C4-2B (cell line): ENCODE measurements around the gene ADAMTS19.
"Not testable (repeated sequence)": the region's sequence is repeated elsewhere in the genome, so short reads cannot be mapped to it uniquely, and the experiment has no call there.

Source experiments
- H3K27ac ChIP-seq: fragments of 450-650 bp; 2 replicates; pipeline ENCODE4 v1.5.1; 2017
- ZFX ChIP-seq: fragments of 450-650 bp; IDR thresholded peaks from 2 replicates; pipeline ENCODE4 v1.6.1; 2017
- TF ChIP-seq, protein P1 (sequence below): fragments of 450-650 bp; conservative IDR thresholded peaks from 2 replicates; pipeline ENCODE4 v1.5.1; 2017; ENCODE audit warnings: mild to moderate bottlenecking

Gene ADAMTS19, protein sequence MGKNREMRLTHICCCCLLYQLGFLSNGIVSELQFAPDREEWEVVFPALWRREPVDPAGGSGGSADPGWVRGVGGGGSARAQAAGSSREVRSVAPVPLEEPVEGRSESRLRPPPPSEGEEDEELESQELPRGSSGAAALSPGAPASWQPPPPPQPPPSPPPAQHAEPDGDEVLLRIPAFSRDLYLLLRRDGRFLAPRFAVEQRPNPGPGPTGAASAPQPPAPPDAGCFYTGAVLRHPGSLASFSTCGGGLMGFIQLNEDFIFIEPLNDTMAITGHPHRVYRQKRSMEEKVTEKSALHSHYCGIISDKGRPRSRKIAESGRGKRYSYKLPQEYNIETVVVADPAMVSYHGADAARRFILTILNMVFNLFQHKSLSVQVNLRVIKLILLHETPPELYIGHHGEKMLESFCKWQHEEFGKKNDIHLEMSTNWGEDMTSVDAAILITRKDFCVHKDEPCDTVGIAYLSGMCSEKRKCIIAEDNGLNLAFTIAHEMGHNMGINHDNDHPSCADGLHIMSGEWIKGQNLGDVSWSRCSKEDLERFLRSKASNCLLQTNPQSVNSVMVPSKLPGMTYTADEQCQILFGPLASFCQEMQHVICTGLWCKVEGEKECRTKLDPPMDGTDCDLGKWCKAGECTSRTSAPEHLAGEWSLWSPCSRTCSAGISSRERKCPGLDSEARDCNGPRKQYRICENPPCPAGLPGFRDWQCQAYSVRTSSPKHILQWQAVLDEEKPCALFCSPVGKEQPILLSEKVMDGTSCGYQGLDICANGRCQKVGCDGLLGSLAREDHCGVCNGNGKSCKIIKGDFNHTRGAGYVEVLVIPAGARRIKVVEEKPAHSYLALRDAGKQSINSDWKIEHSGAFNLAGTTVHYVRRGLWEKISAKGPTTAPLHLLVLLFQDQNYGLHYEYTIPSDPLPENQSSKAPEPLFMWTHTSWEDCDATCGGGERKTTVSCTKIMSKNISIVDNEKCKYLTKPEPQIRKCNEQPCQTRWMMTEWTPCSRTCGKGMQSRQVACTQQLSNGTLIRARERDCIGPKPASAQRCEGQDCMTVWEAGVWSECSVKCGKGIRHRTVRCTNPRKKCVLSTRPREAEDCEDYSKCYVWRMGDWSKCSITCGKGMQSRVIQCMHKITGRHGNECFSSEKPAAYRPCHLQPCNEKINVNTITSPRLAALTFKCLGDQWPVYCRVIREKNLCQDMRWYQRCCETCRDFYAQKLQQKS

GRCh38 chr5:129459777-129460671, at the start of gene ADAMTS19:
Gene ADAMTS19 (plus strand): TSS chr5:129460298. CDS start chr5:129460392, 94 bp downstream.
- H3K27ac ChIP-seq = no peak within 1 kb of the TSS
- TF ChIP-seq ZFX = no peak
- TF ChIP-seq, protein P1, sequence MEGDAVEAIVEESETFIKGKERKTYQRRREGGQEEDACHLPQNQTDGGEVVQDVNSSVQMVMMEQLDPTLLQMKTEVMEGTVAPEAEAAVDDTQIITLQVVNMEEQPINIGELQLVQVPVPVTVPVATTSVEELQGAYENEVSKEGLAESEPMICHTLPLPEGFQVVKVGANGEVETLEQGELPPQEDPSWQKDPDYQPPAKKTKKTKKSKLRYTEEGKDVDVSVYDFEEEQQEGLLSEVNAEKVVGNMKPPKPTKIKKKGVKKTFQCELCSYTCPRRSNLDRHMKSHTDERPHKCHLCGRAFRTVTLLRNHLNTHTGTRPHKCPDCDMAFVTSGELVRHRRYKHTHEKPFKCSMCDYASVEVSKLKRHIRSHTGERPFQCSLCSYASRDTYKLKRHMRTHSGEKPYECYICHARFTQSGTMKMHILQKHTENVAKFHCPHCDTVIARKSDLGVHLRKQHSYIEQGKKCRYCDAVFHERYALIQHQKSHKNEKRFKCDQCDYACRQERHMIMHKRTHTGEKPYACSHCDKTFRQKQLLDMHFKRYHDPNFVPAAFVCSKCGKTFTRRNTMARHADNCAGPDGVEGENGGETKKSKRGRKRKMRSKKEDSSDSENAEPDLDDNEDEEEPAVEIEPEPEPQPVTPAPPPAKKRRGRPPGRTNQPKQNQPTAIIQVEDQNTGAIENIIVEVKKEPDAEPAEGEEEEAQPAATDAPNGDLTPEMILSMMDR = no peak

DNA sequence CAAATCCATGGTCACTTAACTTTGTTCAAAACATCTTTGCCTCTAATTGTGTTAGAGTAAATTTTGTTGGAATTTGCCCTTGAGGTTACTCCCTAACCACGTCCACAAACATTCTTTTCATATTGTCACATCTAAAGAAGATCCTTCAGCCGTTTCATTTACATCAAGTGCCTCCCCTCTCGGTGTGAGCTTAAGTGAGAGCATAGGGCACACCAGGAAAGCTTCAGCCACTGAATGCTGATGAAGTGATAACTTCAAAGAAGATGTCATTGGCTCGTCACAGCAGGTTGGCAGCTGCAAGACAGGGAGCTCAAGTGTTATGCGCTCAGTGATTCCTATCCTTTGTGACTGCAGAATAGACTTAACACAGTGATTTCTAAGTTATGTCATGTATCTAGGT, 49.6 kb upstream of the ADAMTS19 start:
- H3K27ac ChIP-seq = no peak overlapping the region

GRCh38 chr5:129412721-129413120, 47.4 kb upstream of the ADAMTS19 start:
- TF ChIP-seq ZFX = no peak
- TF ChIP-seq, protein P1 = no peak
- H3K27ac ChIP-seq = no peak overlapping the region

More for the DNA sequence above, 49.6 kb upstream of the ADAMTS19 start:
- no peak for TF ChIP-seq ZFX
- TF ChIP-seq, protein P1 = no peak

DNA sequence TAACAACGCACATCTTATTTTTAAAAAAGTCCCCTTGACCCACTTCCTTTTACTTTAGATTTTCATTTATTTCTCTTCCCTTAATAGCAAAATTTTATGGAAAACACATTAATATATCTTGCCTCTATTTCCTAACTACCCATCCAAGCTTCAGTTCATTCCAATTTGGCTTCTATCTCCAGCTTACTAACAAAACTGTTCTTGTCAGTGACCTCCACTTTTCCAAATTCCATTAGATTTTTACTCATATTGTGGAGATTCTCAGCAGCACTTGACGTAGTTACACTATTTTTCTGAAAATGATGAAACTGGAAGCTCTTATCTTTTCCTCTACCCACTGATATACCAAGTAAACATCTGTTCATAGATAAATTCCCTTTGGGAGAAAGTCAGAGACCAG, 46.5 kb upstream of the ADAMTS19 start:
- H3K27ac ChIP-seq = no peak overlapping the region
- TF ChIP-seq, protein P1 = no peak
- no peak for TF ChIP-seq ZFX

- H3K27ac ChIP-seq = no peak overlapping the region
- no peak for TF ChIP-seq ZFX
Observed at GRCh38 chr5:129419292-129419691, 40.8 kb upstream of the ADAMTS19 start.

- TF ChIP-seq ZFX = no peak
- TF ChIP-seq, protein P1 = no peak
- no peak overlapping the region for H3K27ac ChIP-seq
Observed at GRCh38 chr5:129425031-129425430, 35.1 kb upstream of the ADAMTS19 start.

DNA sequence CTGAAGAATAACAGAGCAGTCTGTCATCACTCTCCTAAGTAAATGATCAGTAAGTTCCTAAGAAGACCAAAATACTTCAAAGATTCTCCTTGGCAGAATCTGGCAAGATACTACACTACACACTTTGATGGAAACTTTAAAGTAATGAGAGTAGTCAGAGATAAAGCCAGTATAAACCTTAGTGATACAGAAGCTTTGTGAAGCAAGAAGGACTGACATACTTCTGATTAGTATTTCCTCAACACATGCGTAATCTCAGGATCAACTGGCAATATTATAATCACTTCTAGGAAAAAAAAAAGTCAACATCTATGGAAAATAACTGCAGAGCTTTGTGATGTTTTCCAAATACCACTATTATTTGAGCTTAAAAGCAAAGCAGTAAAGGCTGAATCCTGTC, 34.0 kb upstream of the ADAMTS19 start:
- H3K27ac ChIP-seq = no peak overlapping the region
- no peak for TF ChIP-seq ZFX
- TF ChIP-seq, protein P1 = no peak

GRCh38 chr5:129428636-129429035, 31.5 kb upstream of the ADAMTS19 start:
- H3K27ac ChIP-seq = not testable (repeated sequence)
